ENCODE measurements around the gene EXOC6.
A peak's percentile ranks its signal among the peaks of the same experiment; 100 is the strongest.
"Not testable (repeated sequence)": the region's sequence is repeated elsewhere in the genome, so short reads cannot be mapped to it uniquely, and the experiment has no call there.

EXOC6 gene

GRCh38 chr10:92880917-92881316 is 32.6 kb downstream of the EXOC6 start:
- DNase-seq: no peak

GRCh38 chr10:92886334-92886961 is 38.1 kb downstream of the EXOC6 start:
- DNase-seq: no peak

- no peak for DNase-seq
Measured at GRCh38 chr10:92890471-92890870, 42.2 kb downstream of the EXOC6 start.

- DNase-seq: no peak
Measured at GRCh38 chr10:92891885-92892690, 43.8 kb downstream of the EXOC6 start.

GRCh38 chr10:92892691-92893054 is 44.4 kb downstream of the EXOC6 start:
- DNase-seq: no peak

- DNase-seq: no peak
Measured at GRCh38 chr10:92894081-92894655, 45.8 kb downstream of the EXOC6 start.

- DNase-seq: no peak
Measured at GRCh38 chr10:92897916-92898315, 49.6 kb downstream of the EXOC6 start.

- peak; percentile 4 for DNase-seq
Measured at GRCh38 chr10:92901819-92902251, 53.5 kb downstream of the EXOC6 start.

- DNase-seq: no peak
Measured at GRCh38 chr10:92903633-92904032, 55.3 kb downstream of the EXOC6 start.

- no peak for DNase-seq
Measured at GRCh38 chr10:92907280-92907679, 59.0 kb downstream of the EXOC6 start.

GRCh38 chr10:92912631-92913030 is 64.3 kb downstream of the EXOC6 start:
- DNase-seq: not testable (repeated sequence)

- DNase-seq: no peak
Measured at GRCh38 chr10:92913973-92914372, 65.7 kb downstream of the EXOC6 start.

GRCh38 chr10:92914478-92915325 is 66.4 kb downstream of the EXOC6 start:
- peak; percentile 26 to 55 for DNase-seq

- no peak for DNase-seq
Measured at GRCh38 chr10:92915892-92916291, 67.6 kb downstream of the EXOC6 start.

GRCh38 chr10:92916433-92916832 is 68.1 kb downstream of the EXOC6 start:
- DNase-seq: no peak

- DNase-seq: no peak
Measured at GRCh38 chr10:92918603-92919002, 70.3 kb downstream of the EXOC6 start.

- DNase-seq: no peak
Measured at GRCh38 chr10:92920866-92921265, 72.5 kb downstream of the EXOC6 start.

GRCh38 chr10:92923416-92923815 is 75.1 kb downstream of the EXOC6 start:
- no peak for DNase-seq

GRCh38 chr10:92929896-92930295 is 81.6 kb downstream of the EXOC6 start:
- DNase-seq: no peak

- DNase-seq: no peak
Measured at GRCh38 chr10:92931597-92931996, 83.3 kb downstream of the EXOC6 start.

GRCh38 chr10:92937876-92938275 is 89.6 kb downstream of the EXOC6 start:
- no peak for DNase-seq

GRCh38 chr10:92938841-92939240 is 90.5 kb downstream of the EXOC6 start:
- DNase-seq: no peak

- DNase-seq: no peak
Measured at GRCh38 chr10:92942226-92942625, 93.9 kb downstream of the EXOC6 start.

Data from activated CD4-positive, alpha-beta T cell treated with anti-CD3 and anti-CD28 coated beads for 4 hours (primary cell).